Anterior cingulate cortex (tissue), 58 donors: ENCODE data around the gene YIPF2.
"Not testable (repeated sequence)": the region's sequence is repeated elsewhere in the genome, so short reads cannot be mapped to it uniquely, and the experiment has no call there.

Source experiments
- DNase-seq, 58 donors: peaks; one replicate each; lab custom pipeline; 2025; lab: John Stamatoyannopoulos, UW

The YIPF2 gene

GRCh38 chr19:10928563-10929401, at the start of gene YIPF2, which contains the start of gene TIMM29:
TSS of gene YIPF2 (minus strand) at chr19:10928639. CDS start at chr19:10928410, 229 bp downstream.
TSS of gene TIMM29 (plus strand) at chr19:10928811. CDS start at chr19:10928823, 12 bp downstream.
- peak; percentile 64 to 98 (median 94) for DNase-seq

DNA sequence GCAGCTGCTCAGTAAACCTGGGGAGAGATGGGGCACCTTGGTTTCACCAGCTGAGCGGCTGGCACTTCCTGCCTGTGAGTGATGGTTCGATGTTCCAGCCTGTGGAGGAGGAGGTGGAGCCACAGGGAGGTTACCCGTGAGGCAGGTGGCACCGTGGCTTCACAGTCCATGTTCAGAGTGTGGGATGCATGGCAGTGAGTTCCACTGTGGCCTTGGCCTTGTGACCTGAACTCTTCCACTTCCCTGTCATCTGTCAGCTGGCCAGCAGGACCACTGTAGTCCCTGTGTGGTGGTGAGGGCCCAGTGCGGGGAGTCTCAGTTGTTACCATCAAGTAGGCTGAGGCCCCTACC, 49.3 kb upstream of the YIPF2 start:
- no peak for DNase-seq

DNA sequence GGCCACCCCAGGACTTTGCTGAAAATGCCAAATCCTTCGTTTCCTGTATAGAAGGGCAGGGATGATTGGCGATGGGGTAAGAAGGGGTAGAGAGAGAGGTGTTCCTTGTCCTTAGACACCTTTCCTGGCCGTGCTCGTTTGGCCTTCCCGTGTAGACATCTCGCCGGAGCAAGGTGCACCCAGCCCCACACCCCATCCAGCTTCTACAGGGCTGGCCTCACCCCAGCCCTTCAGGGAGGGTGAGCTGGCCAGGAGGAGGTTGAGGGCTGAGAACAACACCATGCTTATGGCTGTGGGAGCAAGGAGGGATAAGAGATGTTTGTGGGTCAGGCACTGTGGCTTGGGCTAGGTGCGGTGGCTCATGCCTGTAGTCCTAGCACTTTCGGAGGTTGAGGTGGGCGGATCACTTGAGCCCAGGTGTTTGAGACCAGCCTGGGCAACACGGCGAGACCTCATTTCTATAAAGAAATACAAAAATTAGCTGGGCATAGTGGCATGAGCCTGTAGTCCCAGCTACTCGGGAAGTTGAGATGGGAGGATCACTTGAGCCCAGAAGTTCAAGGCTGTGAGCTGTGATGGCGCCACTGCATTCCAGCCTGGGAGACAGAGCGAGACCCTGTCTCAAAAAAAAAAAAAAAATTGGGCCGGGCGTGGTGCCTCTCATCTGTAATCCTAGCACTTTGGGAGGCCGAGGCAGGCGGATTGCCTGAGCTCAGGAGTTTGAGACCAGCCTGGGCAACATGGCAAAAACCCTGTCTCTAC, 47.9 kb upstream of the YIPF2 start:
- DNase-seq = no peak

DNA sequence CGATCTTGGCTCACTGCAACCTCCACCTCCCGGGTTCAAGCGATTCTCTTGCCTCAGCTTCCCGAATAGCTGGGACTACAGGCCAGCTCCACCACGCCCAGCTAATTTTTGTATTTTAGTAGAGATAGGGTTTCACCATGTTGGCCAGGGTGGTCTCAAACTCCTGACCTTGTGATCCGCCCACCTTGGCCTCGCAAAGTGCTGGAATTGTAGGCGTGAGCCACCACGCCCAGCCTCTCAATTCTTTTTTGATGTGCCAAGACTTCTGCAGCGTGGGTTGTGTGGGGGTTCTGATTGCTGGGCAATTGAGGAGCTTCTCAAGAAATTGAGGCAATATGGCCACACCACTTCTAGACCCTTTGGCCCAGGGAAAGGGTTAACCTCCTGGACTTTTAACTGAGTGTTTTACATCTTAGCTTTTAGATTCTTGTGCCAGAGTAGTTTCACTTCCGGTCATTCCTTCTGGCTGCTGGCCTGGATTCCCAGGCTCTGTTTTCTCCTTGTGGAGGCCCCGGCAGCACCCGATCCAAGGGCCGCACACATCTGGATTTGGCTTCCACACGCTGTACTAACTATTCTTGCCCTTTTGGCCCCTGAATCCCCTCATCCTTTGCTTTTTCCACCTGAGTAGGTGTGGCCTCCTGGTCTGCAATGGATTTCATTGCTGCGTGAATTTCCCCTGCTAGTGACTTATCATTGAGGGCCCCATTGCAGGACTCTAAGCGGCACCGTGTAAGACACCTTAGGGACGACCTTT, 47.1 kb upstream of the YIPF2 start:
- peak in 1 of 58 donors; percentile 2 for DNase-seq

GRCh38 chr19:10971107-10971726, 42.8 kb upstream of the YIPF2 start:
- DNase-seq = no peak

DNA sequence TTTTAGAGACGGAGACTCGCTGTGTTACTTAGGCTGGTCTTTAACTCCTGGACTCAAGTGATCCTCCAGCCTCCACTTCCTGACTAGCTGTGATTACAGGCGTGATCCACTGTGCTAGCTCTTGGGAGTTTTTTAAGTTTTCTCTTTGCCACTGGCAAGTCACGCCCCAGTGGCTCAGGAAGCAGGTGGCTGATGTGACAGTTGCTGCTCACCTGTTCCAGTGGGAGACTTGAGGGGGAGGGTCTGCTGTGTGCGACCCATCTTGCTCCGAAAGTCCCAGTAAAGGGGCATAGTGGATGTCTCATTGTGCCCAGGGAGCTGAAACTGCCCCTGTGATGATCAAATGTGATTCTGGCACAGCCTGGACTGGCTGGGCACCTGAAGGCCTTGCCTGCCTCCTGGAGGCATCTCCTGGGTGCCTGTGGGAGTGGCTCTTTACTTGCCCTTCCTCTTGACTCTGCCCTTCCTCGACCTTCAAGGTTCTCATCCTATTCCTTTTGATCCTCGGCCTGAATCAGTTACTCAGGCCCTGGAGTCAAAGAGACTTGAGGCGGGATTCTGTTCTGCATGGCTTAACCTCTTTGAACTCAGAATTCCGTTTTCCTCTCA, 40.2 kb upstream of the YIPF2 start:
- no peak for DNase-seq

- no peak for DNase-seq
Measured at GRCh38 chr19:10966809-10967208, 38.4 kb upstream of the YIPF2 start.

DNA sequence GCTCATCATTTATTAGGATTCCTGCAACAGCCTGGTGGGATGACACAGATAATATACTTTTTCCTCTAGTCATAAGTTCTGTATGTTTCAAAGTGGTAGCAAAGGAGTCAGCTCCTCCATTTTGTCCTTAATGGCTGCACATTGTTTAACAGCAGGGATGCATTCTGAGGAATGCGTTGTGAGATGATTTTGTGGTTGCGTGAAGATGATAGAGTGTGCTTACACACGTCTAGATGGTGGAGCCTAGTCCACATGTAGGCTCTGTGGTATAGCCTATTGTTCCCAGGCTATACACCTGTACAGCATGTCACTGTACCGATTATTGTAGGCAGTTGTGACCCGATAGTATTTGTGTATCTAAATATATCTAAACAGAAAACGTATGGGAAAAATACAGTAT, 37.0 kb upstream of the YIPF2 start:
- no peak for DNase-seq

DNA sequence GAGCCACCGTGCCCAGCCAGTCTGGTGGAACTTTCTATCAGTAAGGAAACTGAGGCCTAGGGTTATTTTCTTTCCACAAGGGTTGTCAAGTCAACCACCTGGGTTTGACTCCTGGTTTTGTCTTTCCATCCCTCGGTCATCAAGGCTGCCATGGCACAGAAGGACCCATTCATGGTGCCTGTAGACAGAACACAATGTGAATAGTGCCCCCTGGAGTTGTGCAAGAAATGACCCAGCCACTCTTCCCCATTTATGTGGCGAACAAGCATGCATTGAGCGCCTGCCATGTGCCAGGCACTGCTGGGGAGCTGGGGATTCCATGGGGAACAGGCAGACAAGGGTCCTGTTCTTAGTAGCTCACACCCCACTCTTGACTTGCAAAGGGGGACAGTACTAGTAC, 36.5 kb upstream of the YIPF2 start:
- DNase-seq = no peak

DNA sequence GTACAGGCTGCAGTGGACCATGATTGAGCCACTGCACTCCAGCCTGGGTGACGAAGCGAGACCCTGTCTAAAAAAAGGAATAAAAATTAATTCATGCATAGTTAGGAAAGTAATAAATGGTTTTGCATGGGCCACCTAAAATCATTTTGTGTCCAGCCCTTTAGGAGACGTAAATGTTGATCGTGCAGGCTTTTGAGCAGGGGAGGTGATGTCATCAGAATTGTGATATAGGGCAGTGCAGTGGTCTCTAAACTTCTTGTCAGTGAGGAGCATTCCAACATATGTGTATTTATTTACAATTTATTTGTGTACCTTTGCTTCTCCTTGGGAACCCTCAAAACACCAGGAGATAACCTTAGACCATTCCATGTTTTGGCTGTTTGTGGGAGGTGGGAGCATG, 35.4 kb upstream of the YIPF2 start:
- DNase-seq = no peak

DNA sequence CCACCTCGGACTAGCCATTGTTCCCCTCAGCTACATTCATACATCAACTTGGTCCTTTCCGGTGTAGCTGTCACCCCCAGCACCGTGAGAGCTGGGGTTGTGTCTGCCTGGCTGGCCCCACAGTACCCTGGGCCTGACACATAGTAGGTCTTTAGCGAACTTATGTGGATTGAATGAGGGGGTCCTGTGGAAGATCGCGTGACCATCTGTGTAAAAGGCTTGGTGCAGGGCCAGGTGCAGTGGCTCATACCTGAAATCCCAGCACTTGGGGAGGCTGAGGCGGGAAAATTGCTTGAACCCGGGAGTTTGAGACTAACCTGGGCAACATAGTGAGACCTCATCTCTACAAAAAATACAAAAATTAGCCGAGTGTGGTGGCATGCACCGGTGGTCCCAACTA, 34.4 kb upstream of the YIPF2 start:
- no peak for DNase-seq

DNA sequence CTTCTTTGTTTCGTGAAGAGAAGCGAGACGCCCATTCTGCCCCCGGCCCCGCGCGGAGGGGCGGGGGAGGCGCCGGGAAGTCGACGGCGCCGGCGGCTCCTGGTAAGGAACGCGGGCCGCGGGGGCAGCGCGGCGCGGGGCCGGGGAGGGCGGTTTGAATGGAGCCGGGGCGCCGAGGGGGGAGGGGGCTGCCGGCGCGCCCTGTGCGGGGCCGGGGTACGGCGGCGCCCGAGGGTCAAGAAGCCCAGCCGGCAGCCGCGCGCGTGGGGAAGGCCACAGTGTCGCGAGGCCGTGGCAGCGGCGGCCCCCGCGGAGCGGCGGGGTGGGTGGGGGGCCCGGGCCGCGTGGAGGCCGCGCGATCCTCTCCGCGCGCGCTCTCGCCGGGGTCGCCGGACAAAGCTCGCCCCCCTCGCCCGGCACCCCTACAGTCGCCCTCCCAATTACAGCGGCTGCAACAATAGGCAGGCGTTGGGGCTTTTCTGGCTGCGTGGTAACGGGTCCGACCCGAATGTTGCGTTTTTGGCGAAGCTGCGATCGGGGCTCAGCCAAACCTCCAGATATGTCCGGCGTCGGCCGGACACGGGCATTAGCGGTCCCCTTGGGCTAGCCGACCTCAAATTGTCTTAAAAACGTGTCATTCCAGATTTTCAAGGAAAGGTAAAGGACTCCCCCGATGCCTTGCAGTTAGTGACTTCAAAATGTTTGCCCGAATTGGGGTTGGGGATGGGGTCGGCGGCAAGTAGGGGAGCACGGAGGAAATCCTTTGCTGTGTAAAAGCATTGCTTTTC, 32.8 kb upstream of the YIPF2 start:
- DNase-seq = peak in 46 of 58 donors; percentile 3 to 85 (median 61)

DNA sequence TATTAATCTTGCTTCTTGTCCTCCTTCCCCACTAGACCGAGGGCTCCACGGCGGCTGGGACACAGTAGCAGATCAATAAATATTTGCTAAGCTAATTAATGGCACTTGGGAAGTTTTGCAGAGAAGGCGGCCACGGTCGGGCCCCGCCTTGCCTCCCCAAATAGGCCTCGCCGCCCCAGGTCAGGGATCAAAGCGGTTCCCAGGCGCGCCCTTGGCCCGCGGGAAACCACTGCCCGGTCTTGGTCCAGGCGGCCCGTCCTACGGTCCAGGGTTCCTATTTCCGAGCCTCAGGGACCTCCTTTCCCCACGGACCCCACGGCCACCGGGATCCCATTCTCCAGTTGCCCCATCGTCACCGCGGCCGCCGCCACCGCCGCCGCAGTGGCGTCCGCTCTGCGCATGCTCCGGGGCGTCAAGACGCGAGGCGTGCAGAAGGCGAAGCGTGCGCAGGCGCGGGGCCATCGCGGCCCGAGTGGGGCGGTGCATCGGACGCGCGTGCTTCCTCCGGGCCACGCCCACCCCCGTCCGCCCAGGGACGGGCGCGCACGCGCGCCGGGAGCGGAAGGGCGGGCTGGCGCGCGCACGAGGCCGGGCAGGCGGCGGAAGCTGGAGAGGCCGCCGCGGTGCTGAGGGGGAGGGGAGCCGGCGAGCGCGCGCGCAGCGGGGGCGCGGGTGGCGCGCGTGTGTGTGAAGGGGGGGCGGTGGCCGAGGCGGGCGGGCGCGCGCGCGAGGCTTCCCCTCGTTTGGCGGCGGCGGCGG, 32.1 kb upstream of the YIPF2 start, which contains the start of gene SMARCA4:
TSS of gene SMARCA4 (plus strand) at position 717 of the 759 bp plus-strand sequence. CDS start 23,122 bp downstream, outside the sequence.
- DNase-seq = peak; percentile 51 to 98 (median 91)

GRCh38 chr19:10959277-10959968, 31.0 kb upstream of the YIPF2 start:
- DNase-seq = not testable (repeated sequence)

- no peak for DNase-seq
Measured at GRCh38 chr19:10952809-10953208, 24.4 kb upstream of the YIPF2 start.

- no peak for DNase-seq
Measured at GRCh38 chr19:10946958-10947657, 18.7 kb upstream of the YIPF2 start.

- no peak for DNase-seq
Measured at GRCh38 chr19:10945264-10945663, 16.8 kb upstream of the YIPF2 start.
